GM19452 (cell line): ENCODE measurements around the gene CREBBP.
"Not testable (repeated sequence)": the region's sequence is repeated elsewhere in the genome, so short reads cannot be mapped to it uniquely, and the experiment has no call there.

Experiments
- ATAC-seq: cut with Tn5 transposase; IDR thresholded peaks from one replicate; pipeline ENCODE4 v1.9.1; 2021; ENCODE audit not compliant: unreplicated experiment

CREBBP gene

DNA sequence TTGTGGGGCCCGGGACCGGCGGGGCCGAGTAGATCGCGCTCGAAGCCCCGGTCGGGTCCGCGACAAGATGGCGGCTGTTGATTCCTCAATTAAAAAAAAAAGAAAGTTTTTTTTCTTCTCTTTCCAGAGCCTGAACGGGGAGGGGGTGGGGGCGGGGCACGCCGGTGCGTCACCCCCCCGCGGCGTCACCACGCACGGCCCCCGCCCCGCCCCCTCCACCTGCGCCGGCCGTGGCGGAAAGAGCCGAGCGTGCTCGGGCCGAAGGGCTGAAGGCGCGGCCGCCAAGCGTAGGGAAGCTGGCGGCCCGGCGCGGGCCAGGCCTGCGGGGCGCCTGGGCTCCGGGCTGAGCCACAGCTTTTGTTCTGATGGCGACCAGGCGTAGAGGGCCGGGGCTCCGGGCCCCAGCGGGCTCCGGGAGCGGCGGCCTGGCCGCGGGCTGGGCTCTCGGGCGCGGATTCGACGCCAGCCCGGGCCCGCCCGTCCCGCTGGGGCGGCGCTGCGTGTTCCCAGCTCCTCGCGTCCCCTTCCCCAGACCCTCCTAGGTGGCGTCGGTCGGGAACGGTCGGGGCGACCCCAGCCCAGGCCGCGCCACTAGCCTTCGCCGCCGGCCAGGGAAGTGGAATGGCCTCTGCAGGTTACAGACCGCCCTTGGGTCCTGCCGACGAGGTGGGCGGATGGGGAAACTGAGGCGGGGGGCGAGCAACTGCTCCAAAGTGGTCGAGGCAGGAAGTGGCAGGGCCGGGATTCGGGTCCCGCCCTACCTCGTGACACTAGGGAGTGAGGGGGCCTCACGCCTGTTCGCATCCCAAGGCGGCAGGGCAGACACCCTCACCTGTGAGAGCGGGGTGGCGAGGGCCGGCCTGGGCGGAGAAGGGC is at the start of gene CREBBP:
Gene CREBBP, minus strand, starts transcription at position 91 of the 876 bp plus-strand sequence. CDS start 797 bp downstream, outside the sequence.
- ATAC-seq, result peak; percentile 81

DNA sequence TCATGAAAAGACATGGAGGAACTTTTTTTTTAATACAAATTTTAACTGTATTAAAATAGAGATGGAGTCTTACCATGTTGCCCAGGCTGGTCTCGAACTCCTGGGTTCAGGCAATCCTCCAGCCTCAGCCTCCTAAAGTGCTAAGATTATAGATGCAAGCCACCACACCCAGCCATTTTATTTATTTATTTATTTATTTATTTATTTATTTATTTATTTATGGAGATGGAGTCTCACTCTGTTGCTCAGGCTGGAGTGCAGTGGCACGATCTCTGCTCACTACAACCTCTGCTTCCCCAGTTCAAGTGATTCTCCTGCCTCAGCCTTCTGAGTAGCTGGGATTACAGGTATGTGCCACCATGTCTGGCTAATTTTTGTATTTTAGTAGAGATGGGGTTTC is 46.6 kb upstream of the CREBBP start:
- not testable (repeated sequence) for ATAC-seq

DNA sequence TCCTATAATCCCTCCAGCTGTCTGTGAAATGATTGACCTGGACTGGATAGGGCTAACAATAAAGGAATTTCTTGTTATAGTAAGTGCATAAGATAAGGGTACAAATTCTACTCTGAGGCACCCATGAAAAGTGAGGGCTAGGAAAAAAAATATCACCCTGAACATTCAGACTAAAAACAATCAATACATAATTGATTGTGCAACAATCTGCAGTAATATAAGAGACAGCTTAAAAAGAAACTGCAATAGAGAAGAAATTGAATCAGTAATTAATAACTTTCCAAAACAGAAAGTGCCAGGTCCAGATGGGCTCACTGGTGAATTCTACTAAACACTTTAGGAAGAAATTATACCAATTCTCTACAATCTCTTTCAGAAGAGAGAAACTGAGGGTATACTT is 44.2 kb upstream of the CREBBP start:
- ATAC-seq, result no peak

DNA sequence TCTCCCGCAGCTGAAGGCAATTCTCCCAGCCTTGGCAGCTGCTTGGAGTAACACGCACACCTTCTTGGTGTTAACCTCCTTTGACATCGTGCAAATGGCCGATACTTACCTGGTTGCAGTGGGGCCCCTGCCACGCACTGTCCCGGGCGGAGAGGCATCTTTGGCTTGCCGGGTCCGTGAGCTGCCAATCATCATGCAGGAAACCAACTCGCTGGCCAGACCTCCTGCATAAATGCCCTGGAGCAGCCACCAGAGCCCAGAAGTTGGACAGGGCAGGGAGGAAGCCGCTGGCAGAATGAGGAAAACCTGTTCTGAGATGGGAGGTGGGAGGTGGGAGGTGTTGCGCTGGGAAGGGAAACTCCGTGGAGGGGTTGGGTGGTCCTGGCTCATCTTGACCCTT is 41.7 kb upstream of the CREBBP start:
- ATAC-seq, result no peak

DNA sequence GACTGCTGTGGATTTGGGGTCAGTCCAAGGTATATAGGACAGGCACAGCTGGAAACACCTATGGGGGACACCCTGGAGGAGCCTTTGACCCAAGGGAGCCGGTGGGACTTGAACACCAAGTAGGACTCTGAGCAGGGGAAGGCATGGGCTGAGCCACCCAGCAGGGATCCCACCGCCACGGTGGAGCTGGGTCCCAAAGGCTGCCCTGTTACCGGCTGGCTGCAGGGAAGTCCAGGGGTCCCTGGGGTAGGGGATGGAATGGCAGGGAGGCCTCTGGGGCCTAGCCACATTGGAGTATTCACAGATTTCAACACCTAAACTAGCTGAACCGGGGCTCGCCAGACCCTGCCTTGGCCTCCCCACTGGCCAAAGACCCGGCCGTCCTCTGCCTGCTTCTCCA is 39.7 kb upstream of the CREBBP start:
- no peak for ATAC-seq

DNA sequence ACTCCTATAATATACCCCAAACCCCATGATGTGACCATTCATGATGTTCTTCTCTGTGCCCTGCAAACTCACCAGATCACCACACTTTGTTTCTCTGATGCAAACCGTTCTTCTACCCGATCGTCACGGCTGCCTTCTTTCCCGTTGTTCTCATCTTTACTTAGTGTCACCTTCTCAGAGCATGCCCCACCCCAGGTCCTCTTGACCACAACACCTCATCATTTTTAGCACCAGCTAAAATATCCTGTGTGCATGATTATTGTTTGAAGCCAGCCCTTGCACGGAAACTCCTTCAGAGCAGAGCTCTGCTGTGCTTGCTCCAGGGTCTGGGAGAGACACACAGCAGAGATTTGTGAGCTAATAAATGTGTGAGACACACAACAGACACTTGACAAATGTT is 38.9 kb upstream of the CREBBP start:
- ATAC-seq, result no peak

DNA sequence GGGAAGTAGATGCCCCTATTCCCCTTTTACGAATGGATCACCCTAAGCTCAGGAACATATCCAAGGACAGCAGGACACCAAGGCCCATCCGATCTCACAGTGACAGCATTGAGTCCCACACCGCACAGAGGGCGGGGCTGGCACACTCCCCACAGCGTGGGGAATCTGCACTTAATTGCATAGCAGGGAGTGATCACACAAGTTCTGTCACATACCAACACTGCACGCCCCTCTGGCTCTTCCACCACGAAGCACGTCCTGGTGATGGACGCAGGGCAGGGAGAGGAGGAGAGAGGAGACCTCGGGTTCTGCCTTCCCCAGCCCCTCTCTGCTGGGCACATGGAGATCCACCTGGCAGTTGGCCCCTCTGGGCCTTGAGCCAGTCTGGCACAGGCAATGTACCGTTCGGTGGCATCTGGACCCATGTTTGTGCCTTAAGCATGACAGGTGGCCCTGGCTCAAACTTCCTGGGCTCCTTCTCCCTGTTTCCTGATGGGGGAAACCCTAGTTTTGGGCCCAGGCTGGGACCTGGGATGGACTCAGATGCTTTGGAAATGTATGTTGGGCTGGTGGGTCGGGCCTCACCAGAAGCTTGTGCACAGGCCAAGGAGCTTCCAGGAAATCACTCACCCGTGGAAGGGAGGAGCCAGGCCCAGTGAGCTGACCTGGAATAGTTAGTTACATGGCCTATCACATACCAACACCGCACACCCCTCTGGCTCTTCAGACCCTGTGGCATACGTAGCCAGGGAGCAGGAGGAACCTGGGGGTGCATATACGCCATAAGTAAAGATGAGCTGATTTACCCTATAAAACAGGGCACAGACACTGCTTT is 35.1 kb upstream of the CREBBP start:
- no peak for ATAC-seq

DNA sequence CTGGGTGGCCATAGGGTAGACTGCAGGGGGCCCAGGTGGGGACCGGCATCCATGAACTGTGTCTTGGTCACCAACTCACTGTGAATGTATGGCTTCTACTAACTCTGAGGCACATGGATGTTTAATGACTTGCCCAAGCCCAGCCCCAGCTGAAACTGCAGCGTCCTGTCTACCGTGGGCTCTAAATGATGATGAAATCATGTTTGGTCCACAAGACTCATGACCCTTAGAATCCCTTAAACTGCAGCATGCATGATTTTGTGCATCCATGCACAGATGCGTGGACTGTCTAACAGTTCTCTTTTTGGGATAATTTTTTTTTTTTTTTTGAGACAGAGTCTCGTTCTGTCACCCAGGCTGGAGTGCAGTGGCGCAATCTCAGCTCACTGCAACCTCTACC is 32.4 kb upstream of the CREBBP start:
- ATAC-seq, result no peak

DNA sequence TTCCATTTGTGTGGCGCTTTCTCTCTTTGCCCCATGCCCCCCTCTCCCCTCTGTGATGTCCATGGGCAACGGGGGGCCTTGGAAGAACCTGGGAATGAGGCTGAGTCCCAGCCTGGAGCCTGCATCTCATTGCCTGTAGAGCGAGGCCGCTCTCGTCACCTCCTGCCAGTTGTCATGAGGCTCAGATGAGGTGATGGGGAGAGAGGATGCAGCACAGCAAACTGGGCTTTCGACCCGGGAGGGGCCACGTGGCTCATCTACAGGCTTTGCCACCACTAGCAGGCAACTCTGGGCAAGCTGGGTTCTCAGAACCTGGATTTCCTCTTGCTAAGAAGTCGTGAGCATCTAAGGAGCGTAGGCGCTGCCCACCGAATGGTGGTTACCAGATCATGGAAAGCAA is 31.9 kb upstream of the CREBBP start:
- no peak for ATAC-seq

DNA sequence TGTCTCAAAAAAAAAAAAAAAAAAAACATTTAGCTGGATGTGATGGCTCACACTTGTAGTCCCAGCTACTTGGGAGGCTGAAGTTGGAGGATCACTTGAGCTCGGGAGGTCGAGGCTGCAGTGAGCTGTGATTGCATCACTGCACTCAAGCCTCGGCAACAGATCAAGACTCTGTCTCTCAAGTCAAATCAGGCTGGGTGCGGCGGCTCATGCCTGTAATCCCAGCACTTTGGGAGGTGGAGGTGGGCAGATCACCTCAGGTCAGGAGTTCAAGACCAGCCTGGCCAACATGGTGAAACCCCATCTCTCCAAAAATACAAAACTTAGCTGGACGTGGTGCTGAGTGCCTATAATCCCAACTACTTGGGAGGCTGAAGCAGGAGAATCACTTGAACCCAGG is 31.2 kb upstream of the CREBBP start:
- ATAC-seq, result not testable (repeated sequence)

DNA sequence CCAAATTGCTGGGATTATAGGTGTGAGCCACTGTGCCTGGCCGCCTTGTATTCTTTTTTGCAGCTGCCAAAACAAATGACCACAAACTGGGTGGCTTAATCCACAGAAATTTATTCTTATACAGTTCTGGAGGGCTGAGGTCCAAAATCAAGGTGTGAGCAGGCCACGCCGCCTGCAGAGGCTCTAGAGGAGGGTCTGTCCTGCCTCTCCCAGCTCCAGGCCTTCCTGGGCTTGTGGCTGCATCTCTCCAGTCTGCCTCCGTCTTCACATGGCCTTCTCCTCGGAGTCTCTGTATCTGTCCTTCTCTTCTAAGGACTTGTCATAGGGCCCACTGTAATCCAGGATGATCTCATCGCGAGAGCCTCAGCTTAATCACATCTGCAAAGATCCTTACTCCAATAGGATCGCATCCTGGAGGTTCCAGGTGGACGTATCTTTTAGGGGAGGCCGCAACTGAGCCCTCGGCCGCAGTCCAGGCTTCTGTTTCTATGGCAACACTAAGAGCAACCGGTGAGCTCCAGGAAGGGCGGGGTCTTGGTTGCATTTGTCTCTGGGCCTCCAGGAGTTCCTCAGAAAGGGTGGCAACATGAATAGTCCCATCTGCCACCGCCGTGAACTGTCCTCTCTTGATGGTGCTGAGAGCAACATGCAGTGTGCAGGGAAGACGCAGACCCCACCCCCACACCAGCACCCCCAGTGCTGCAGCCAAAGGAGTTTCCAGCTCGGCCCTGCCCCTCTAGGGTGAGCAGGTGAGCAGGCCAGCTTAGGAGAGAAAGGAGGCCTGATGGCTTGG is 29.5 kb upstream of the CREBBP start:
- ATAC-seq, result no peak

DNA sequence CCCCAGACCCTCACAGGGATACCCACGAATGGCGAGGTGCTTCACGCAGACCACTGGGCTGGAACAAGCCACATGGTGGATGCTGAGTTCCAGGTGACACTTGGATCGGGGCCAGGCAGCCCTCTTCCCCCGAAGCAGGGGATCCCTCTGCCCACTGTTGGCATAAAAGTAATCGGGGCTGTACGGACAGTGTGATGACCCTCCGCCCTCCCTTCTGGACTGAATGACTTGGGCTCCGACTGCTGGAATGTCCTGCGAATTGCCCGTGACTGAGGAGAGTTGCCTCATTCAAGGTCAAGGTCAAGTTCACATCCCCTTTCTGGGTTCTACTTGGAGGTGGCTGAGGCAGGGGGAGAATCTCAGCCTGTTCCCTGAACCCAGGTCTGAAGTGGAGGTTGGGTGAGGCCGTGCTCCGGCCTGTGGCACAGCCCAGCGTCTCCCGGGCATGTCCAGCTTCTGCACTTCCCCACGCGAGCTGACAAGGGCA is 28.5 kb upstream of the CREBBP start:
- ATAC-seq, result no peak

DNA sequence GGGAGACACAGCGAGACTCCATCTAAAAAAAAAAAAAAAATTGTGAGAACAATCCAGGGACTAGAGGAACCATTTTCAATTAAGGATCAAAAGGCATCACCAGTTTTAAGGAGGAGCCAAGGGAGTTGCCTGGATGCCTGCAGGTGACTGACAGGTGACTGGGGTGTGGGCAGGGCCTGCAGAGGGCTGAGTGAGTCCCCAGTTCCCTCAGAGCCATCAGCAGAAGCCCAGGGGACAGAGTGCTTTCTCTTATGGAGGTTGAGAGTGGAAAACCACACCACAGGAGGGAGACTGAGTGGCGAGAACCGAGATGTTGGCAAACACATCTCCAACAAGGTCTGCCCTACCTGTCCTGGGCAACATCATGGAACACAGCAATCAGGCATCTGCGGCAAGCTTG is 27.1 kb upstream of the CREBBP start:
- no peak for ATAC-seq

DNA sequence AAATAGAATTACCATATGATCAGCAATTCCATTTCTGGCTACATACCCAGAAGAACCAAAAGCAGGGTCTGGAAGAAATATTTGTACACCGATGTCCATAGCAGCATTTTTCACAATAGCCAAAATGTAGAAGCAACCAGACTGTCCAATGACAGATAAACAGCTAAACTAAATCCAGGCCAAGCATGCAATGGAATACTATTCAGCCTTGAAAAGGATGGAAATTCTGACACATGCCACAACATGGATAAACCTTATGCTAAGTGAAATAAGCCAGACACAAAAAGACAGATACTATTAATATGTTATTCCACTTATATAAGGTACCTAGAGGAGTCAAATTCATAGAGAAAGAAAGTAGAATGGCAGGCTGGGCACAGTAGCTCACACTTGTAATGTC is 25.9 kb upstream of the CREBBP start:
- ATAC-seq, result no peak

DNA sequence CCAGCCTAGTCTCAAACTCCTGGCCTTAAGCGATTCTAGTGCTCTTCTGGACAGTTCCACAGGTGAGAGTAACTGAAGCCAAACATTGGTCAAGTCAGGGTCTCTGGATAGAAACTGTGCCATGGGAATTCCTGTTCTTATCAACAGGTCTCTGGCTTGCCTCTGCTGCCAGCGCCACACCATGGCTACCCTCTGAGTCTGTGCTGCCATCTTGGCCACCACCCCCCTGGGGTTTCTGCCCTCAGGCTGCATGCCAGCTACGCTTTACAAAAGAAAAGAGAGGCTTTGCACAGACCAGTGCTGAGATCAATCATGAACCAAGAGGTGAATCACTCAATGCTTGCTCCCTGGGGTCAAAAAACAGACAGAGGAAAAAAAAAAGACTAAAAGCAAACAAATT is 24.4 kb upstream of the CREBBP start:
- no peak for ATAC-seq

DNA sequence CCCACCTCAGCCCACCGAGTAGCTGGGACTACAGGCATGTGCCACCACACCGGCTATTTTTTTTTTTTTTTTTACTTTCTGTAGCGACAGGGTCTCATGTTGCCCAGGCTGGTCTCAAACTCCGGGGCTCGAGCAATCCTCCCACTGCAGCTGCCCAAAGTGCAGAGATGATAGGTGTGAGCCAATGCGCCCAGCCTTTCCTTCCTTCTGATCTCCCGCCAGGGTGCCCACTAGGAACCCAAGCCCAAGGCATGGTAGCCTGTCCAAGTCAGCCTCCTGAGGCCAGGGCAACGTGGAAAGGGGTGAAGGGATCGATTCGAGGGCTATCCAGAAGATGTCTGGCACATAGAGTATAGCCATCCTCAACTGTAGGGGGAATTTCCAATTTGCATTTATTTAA is 9.6 kb upstream of the CREBBP start:
- ATAC-seq, result no peak

DNA sequence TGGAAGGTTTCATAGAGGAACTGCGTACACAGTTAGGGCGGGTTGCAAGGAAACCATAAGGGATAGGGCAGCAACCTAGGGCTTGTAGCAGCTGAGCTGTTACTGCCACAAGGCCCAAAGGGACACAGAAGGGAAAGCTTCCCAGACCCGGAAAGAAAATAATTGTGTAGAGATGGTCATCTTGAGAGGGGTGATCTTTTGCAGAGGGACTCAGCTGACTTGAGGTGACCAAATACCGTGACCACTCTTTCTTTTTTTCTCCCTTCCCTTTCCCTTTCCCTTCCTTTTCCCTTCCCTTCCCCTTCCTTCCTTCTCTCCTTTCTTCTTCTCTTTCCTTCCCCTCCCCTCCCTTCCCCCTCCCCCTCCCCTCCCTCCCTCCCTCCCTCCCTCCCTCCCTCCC is 8.5 kb upstream of the CREBBP start:
- no peak for ATAC-seq

DNA sequence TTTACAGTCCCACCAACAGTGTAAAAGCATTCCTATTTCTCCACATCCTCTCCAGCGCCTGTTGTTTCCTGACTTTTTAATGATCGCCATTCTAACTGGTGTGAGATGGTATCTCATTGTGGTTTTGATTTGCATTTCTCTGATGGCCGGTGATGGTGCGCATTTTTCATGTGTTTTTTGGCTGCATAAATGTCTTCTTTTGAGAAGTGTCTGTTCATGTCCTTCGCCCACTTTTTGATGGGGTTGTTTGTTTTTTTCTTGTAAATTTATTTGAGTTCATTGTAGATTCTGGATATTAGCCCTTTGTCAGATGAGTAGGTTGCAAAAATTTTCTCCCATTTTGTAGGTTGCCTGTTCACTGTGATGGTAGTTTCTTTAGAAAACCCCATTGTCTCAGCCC is 5.5 kb upstream of the CREBBP start:
- not testable (repeated sequence) for ATAC-seq

DNA sequence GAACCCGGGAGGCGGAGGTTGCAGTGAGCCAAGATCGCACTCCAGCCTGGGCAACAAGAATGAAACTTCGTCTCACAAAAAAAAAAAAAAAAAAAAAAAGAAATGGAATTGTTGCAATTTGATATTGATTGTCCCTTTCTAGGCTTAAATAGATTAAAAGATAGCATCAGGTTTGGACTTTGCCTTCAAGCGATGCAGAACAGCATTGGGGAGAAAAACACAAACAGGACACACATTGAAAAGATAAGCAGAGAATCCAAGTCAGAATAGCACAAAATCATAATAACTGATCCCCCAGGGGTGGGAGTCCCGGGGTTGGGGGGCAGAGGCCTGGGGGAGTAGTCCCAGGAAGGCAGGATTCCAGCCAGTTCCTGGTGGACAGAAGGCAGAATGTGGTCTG is 3.9 kb upstream of the CREBBP start:
- ATAC-seq, result no peak

DNA sequence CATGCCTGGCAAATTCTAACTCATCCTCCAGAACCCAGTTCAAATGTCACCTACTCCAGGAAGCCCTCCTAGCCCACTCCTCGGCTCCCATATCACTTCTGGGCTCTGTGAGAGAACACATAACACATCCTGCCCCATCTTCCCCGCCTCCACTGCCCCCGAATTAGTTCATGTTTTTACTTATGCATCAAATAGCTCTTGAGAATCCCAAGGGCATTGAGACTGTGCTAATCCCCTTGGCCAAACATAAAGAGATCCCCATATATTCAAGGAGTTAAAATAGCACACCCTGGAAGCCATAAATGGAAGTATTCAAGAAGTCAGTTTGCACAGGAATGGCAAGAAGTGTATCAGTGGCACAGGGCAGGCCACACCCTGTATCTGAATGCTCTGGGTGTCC is 2.0 kb upstream of the CREBBP start:
- no peak for ATAC-seq

DNA sequence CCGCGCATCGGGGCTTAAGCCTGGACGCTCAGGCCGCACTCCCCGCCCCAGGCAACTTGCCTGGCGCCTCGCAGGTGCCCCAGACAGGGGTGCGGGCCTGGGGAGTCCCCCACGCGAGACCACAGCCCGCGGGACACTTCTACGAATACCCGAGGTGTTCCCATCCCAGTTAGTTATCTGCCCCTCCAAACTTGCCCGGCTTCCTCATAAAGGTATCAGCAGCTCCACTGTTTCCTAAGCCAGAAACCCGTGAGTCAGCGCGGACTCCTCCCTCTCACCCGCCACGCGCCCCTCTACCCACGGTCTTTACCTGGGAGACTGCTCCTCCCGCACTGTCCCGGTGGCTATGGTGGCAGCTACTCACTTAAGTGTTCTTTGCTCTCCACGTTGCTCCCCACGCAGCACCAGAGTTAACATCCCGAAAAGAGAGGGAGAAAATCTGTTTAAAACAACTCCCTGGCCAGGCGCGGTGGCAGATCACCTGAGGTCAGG is 1.0 kb upstream of the CREBBP start:
- ATAC-seq, result no peak
